ENCODE measurements around the gene CPPED1. TPM values are rescaled to one million over a fixed set of nuclear protein-coding genes. Genes with fewer than 3 reads are reported as not detected.

The CPPED1 gene
- 10 to 100 TPM in 2 of 4 donors, 1 to 10 TPM in 2; 7.3 to 24.5 (median 11.8) TPM for total RNA-seq

GRCh38 chr16:12803203-12804093 lies at the start of gene CPPED1:
CPPED1 (minus strand) TSS chr16:12803887; CDS start chr16:12803776, 111 bp downstream.
- no peaks in the 10 kb centered on the region for H3K9me3 ChIP-seq
- H3K27ac ChIP-seq = peak within 1 kb of the TSS; percentile 6 to 88 (median 86)
- TF ChIP-seq POLR2AphosphoS5 (IDR thresholded peaks at IDR 0.05) (peak; percentile 51), POLR2A (IDR thresholded peaks at IDR 0.05) (peak; percentile 14 to 28)
- TF ChIP-seq, protein P1, sequence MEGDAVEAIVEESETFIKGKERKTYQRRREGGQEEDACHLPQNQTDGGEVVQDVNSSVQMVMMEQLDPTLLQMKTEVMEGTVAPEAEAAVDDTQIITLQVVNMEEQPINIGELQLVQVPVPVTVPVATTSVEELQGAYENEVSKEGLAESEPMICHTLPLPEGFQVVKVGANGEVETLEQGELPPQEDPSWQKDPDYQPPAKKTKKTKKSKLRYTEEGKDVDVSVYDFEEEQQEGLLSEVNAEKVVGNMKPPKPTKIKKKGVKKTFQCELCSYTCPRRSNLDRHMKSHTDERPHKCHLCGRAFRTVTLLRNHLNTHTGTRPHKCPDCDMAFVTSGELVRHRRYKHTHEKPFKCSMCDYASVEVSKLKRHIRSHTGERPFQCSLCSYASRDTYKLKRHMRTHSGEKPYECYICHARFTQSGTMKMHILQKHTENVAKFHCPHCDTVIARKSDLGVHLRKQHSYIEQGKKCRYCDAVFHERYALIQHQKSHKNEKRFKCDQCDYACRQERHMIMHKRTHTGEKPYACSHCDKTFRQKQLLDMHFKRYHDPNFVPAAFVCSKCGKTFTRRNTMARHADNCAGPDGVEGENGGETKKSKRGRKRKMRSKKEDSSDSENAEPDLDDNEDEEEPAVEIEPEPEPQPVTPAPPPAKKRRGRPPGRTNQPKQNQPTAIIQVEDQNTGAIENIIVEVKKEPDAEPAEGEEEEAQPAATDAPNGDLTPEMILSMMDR (IDR thresholded peaks at IDR 0.05) = no peak
- 17 to 21% methylated on average over 9 to 13 of the region's 56 CpGs for WGBS, 2 donors (ENCODE audit: low coverage in 1 of 2)
- peaks cover 0 to 38% (median 12%) of the 10 kb centered on the region in 3 donors for H3K4me1 ChIP-seq
- peak within 1 kb of the TSS; percentile 59 to 74 for H3K4me3 ChIP-seq
- no peaks in the 10 kb centered on the region for H3K27me3 ChIP-seq
- H3K36me3 ChIP-seq = no peaks in the 10 kb centered on the region
- peak; percentile 95 for ATAC-seq

DNA sequence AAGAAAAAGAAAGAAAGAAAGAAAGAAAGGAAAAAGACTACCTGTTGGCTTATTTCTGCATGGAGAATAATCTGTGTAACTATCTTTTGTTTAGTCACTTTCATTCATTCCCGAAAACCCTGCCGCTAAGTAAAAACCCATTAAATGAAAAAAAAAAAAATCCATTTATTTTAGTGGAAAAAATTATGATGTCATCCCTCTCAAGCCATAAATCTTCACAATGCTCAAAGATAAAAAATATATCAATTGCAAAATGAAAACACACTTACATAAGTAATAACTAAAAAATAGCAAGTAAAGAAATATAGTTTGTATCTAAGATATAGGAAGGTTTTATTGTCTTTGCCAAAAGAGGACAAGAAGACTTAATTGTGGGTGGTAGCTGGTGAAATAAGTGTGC lies 46.5 kb upstream of the CPPED1 start:
- Histone ChIP-seq H3K27ac (no peak overlapping the region), H3K27me3 (peaks cover 10% of the 10 kb centered on the region), H3K9me3 (no peaks in the 10 kb centered on the region), H3K4me1 (no peaks in the 10 kb centered on the region), H3K4me3 (no peak overlapping the region), H3K36me3 (no peaks in the 10 kb centered on the region)
- TF ChIP-seq POLR2A (IDR thresholded peaks at IDR 0.05) (no peak), POLR2AphosphoS5 (IDR thresholded peaks at IDR 0.05) (no peak), EP300 (IDR thresholded peaks at IDR 0.05) (no peak)
- TF ChIP-seq, protein P1 (IDR thresholded peaks at IDR 0.05) = no peak
- 73 to 91% methylated on average over 2 of the region's 2 CpGs for WGBS, 2 donors (ENCODE audit: low coverage in 1 of 2)
- ATAC-seq = no peak

- 88% methylated on average over 1 of the region's 1 CpG; no CpG with 5 or more reads in 1 of the 2 donors for whole genome bisulfite sequencing, 2 donors (ENCODE audit: low coverage in 1 of 2)
- H3K4me1 ChIP-seq = no peaks in the 10 kb centered on the region
- TF ChIP-seq POLR2A (IDR thresholded peaks at IDR 0.05) = no peak
- TF ChIP-seq, protein P1 (IDR thresholded peaks at IDR 0.05) = no peak
- TF ChIP-seq EP300 (IDR thresholded peaks at IDR 0.05) = no peak
- TF ChIP-seq POLR2AphosphoS5 (IDR thresholded peaks at IDR 0.05) = no peak
- ATAC-seq = no peak
- H3K4me3 ChIP-seq = no peak overlapping the region
- H3K9me3 ChIP-seq = no peaks in the 10 kb centered on the region
- H3K36me3 ChIP-seq = no peaks in the 10 kb centered on the region
- H3K27ac ChIP-seq = no peak overlapping the region
- H3K27me3 ChIP-seq = peaks cover 10% of the 10 kb centered on the region
These were observed 42.9 kb upstream of the CPPED1 start for GRCh38 chr16:12846592-12846991.

DNA sequence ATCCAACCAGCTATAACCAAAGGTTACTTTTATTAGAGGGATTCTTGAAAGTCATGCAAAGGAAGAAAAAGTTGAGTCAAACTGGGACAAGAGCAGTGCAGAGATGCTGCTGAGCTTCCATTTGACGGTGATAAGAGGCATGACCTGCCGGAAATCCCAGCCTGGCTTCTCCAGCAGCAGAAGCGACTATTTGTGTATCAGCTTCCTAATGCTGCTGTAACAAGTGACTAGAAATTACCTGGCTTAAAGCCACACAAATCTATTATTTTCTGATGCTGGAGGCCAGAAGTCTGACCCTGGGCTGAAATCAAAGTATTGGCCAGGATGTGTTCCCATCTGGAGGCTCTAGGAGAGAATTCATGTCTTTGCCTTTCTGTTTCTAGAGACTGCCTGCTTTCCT lies 41.6 kb upstream of the CPPED1 start:
- peaks cover 17% of the 10 kb centered on the region for H3K27me3 ChIP-seq
- H3K4me1 ChIP-seq = no peaks in the 10 kb centered on the region
- WGBS, 2 donors (ENCODE audit: low coverage in 1 of 2) = 74 to 87% methylated on average over 3 of the region's 3 CpGs
- H3K4me3 ChIP-seq = no peak overlapping the region
- no peaks in the 10 kb centered on the region for H3K36me3 ChIP-seq
- no peak for ATAC-seq
- TF ChIP-seq EP300 (IDR thresholded peaks at IDR 0.05) = no peak
- TF ChIP-seq, protein P1 (IDR thresholded peaks at IDR 0.05) = no peak
- no peak for TF ChIP-seq POLR2A (IDR thresholded peaks at IDR 0.05)
- no peak for TF ChIP-seq POLR2AphosphoS5 (IDR thresholded peaks at IDR 0.05)
- no peak overlapping the region for H3K27ac ChIP-seq
- H3K9me3 ChIP-seq = no peaks in the 10 kb centered on the region

GRCh38 chr16:12837756-12838155 lies 34.1 kb upstream of the CPPED1 start:
- TF ChIP-seq, protein P1 (IDR thresholded peaks at IDR 0.05) = no peak
- no peak for TF ChIP-seq EP300 (IDR thresholded peaks at IDR 0.05)
- TF ChIP-seq POLR2A (IDR thresholded peaks at IDR 0.05) = no peak
- no peak for TF ChIP-seq POLR2AphosphoS5 (IDR thresholded peaks at IDR 0.05)
- no peak overlapping the region for H3K27ac ChIP-seq
- H3K27me3 ChIP-seq = peaks cover 17% of the 10 kb centered on the region
- no peaks in the 10 kb centered on the region for H3K36me3 ChIP-seq
- H3K4me3 ChIP-seq = no peak overlapping the region
- no peaks in the 10 kb centered on the region for H3K4me1 ChIP-seq
- peaks cover 0 to 26% (median 0%) of the 10 kb centered on the region in 3 donors for H3K9me3 ChIP-seq
- ATAC-seq = no peak

Measured in gastroesophageal sphincter (tissue), 4 donors.